HEK293 (cell line): ENCODE measurements around the gene ZNF652.

Source experiments
- CTCF ChIA-PET: fragments of 350-600 bp; formaldehyde crosslinking; extraction: SDS; loops from one replicate; lab custom pipeline; 2021; ENCODE audit warnings: antibody characterized with exemption; lab: Yijun Ruan, JAX
- POLR2A ChIA-PET: fragments of 300-600 bp; formaldehyde crosslinking; extraction: SDS; loops from one replicate; lab custom pipeline; 2020; ENCODE audit warnings: antibody characterized with exemption, inconsistent platforms; lab: Yijun Ruan, JAX
- H3K27ac ChIP-seq: fragments of 200-500 bp; sonication (Bioruptor generic); 2 replicates; pipeline ENCODE4 v1.5.1; 2014; ENCODE audit warnings: low read depth, low read length, control low read depth, inconsistent platforms; ENCODE audit errors: extremely low read depth
- H3K36me3 ChIP-seq, 2 experiments: fragments of 200-500 bp in 1 of 2; sonication (Bioruptor generic) in 1 of 2; 1 replicate in 1 of 2; 2 replicates in 1 of 2; pipeline ENCODE4 v1.5.1; 2014 to 2017; ENCODE audit warnings: inconsistent platforms in 2 of 2, low read length in 2 of 2; ENCODE audit not compliant: control insufficient read depth in 2 of 2, insufficient read depth in 1 of 2
- H3K4me1 ChIP-seq: fragments of 200-500 bp; sonication (Bioruptor generic); 2 replicates; pipeline ENCODE4 v1.5.1; 2014; ENCODE audit warnings: mild to moderate bottlenecking, low read length, inconsistent platforms; ENCODE audit not compliant: control insufficient read depth, insufficient read depth
- H3K4me3 ChIP-seq: 2 replicates; pipeline ENCODE4 v1.5.1; 2011; ENCODE audit warnings: low read depth, mild to moderate bottlenecking, control low read depth, low read length, moderate library complexity
- H3K9me3 ChIP-seq: fragments of 200-500 bp; sonication (Bioruptor generic); 2 replicates; pipeline ENCODE4 v1.5.1; 2014; ENCODE audit warnings: low read depth, low read length, inconsistent platforms; ENCODE audit not compliant: control insufficient read depth, insufficient read depth
- BCL11B ChIP-seq: fragments of 450-650 bp; formaldehyde crosslinking; IDR thresholded peaks from 2 replicates; pipeline ENCODE4 v1.5.1; 2016; ENCODE audit warnings: low read depth, missing biosample characterization, missing genetic modification characterization
- PRDM6 ChIP-seq: fragments of 450-650 bp; formaldehyde crosslinking; IDR thresholded peaks from 2 replicates; pipeline ENCODE4 v1.5.1; 2017; ENCODE audit warnings: missing biosample characterization, missing genetic modification characterization
- SALL2 ChIP-seq: fragments of 450-650 bp; formaldehyde crosslinking; IDR thresholded peaks from 2 replicates; pipeline ENCODE4 v1.5.0; 2017; ENCODE audit warnings: missing biosample characterization, mild to moderate bottlenecking, missing genetic modification characterization, borderline replicate concordance
- ZBTB10 ChIP-seq: fragments of 450-650 bp; formaldehyde crosslinking; IDR thresholded peaks from 2 replicates; pipeline ENCODE4 v1.5.1; 2016; ENCODE audit warnings: missing biosample characterization, missing genetic modification characterization
- ZBTB11 ChIP-seq: fragments of 450-650 bp; formaldehyde crosslinking; conservative IDR thresholded peaks from 2 replicates; pipeline ENCODE4 v1.5.1; 2016; ENCODE audit warnings: low read depth, missing biosample characterization, missing genetic modification characterization
- ZBTB20 ChIP-seq: fragments of 450-650 bp; formaldehyde crosslinking; IDR thresholded peaks from 2 replicates; pipeline ENCODE4 v1.5.1; 2016; ENCODE audit warnings: missing biosample characterization, missing genetic modification characterization
- ZBTB8A ChIP-seq: fragments of 450-650 bp; formaldehyde crosslinking; IDR thresholded peaks from 2 replicates; pipeline ENCODE4 v1.5.1; 2016; ENCODE audit warnings: missing biosample characterization, missing genetic modification characterization
- ZNF169 ChIP-seq: fragments of 450-650 bp; formaldehyde crosslinking; IDR thresholded peaks from 2 replicates; pipeline ENCODE4 v1.5.1; 2016; ENCODE audit warnings: missing biosample characterization, missing genetic modification characterization
- ZNF19 ChIP-seq: fragments of 450-650 bp; formaldehyde crosslinking; IDR thresholded peaks from 2 replicates; pipeline ENCODE4; 2016; ENCODE audit warnings: missing biosample characterization, missing genetic modification characterization, low read depth
- ZNF280D ChIP-seq: fragments of 450-650 bp; formaldehyde crosslinking; IDR thresholded peaks from 2 replicates; pipeline ENCODE4 v1.5.1; 2016; ENCODE audit warnings: missing biosample characterization, missing genetic modification characterization
- ZNF473 ChIP-seq: fragments of 450-650 bp; formaldehyde crosslinking; IDR thresholded peaks from 2 replicates; pipeline ENCODE4 v1.5.1; 2017; ENCODE audit warnings: missing biosample characterization, missing genetic modification characterization
- ZNF530 ChIP-seq: fragments of 450-650 bp; formaldehyde crosslinking; IDR thresholded peaks from 2 replicates; pipeline ENCODE4 v1.5.1; 2016; ENCODE audit warnings: low read depth, missing biosample characterization, missing genetic modification characterization
- ZNF639 ChIP-seq: fragments of 450-650 bp; formaldehyde crosslinking; IDR thresholded peaks from 2 replicates; pipeline ENCODE4 v1.5.1; 2016; ENCODE audit warnings: missing biosample characterization, missing genetic modification characterization
- ZNF654 ChIP-seq: fragments of 450-650 bp; formaldehyde crosslinking; IDR thresholded peaks from 2 replicates; pipeline ENCODE4 v1.5.1; 2016; ENCODE audit warnings: low read depth, missing biosample characterization, missing genetic modification characterization
- ZNF776 ChIP-seq: fragments of 450-650 bp; formaldehyde crosslinking; IDR thresholded peaks from 2 replicates; pipeline ENCODE4 v1.5.0; 2017; ENCODE audit warnings: missing biosample characterization, missing genetic modification characterization, borderline replicate concordance
- ZXDB ChIP-seq: fragments of 450-650 bp; formaldehyde crosslinking; IDR thresholded peaks from 2 replicates; pipeline ENCODE4 v1.5.1; 2016; ENCODE audit warnings: missing biosample characterization, missing genetic modification characterization
- TF ChIP-seq, protein P1 (sequence below): fragments of 450-650 bp; formaldehyde crosslinking; IDR thresholded peaks from 2 replicates; pipeline ENCODE4 v1.5.1; 2016; ENCODE audit warnings: missing biosample characterization, missing genetic modification characterization
- TF ChIP-seq, protein P2 (sequence below): fragments of 450-650 bp; formaldehyde crosslinking; IDR thresholded peaks from 2 replicates; pipeline ENCODE4 v1.5.1; 2016; ENCODE audit warnings: missing biosample characterization, missing genetic modification characterization

ZNF652 gene

GRCh38 chr17:49407086-49407485 lies 45.0 kb upstream of the ZNF652 start:
- no peaks in the 10 kb centered on the region for H3K9me3 ChIP-seq
- CTCF ChIA-PET, result interaction anchor here (0.6 to 8.6 kb wide), 27 partner anchors 8 to 1013 kb away, joined by 3 to 174 read pairs (median 4); no protein-coding TSS in a partner anchor
- POLR2A ChIA-PET, result interaction anchor here (0.6 to 1.1 kb wide), 2 partner anchors 31 to 149 kb away, joined by 5 read pairs; no protein-coding TSS in a partner anchor
- H3K4me3 ChIP-seq, result no peak overlapping the region
- H3K36me3 ChIP-seq, result peaks cover 48 to 100% of the 10 kb centered on the region in 2 experiments
- H3K4me1 ChIP-seq, result no peaks in the 10 kb centered on the region; the same call in 1 of the 2 replicates
- H3K27ac ChIP-seq, result no peak overlapping the region
- TF ChIP-seq PRDM6 (tag by site-specific recombination) (no peak), ZNF473 (tag by site-specific recombination) (no peak), ZBTB11 (tag by site-specific recombination) (no peak), BCL11B (tag by site-specific recombination) (no peak), ZNF530 (tag by site-specific recombination) (no peak), ZXDB (no peak), ZNF654 (tag by site-specific recombination) (no peak), ZNF776 (tag by site-specific recombination) (no peak), SALL2 (tag by site-specific recombination) (no peak), ZNF169 (no peak), ZBTB20 (tag by site-specific recombination) (no peak), ZBTB8A (no peak), ZBTB10 (no peak), ZNF639 (no peak), ZNF280D (no peak), ZNF19 (tag by site-specific recombination) (no peak)
- TF ChIP-seq, protein P1, sequence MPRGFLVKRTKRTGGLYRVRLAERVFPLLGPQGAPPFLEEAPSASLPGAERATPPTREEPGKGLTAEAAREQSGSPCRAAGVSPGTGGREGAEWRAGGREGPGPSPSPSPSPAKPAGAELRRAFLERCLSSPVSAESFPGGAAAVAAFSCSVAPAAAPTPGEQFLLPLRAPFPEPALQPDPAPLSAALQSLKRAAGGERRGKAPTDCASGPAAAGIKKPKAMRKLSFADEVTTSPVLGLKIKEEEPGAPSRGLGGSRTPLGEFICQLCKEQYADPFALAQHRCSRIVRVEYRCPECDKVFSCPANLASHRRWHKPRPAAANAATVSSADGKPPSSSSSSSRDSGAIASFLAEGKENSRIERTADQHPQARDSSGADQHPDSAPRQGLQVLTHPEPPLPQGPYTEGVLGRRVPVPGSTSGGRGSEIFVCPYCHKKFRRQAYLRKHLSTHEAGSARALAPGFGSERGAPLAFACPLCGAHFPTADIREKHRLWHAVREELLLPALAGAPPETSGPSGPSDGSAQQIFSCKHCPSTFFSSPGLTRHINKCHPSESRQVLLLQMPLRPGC, result no peak
- TF ChIP-seq, protein P2, sequence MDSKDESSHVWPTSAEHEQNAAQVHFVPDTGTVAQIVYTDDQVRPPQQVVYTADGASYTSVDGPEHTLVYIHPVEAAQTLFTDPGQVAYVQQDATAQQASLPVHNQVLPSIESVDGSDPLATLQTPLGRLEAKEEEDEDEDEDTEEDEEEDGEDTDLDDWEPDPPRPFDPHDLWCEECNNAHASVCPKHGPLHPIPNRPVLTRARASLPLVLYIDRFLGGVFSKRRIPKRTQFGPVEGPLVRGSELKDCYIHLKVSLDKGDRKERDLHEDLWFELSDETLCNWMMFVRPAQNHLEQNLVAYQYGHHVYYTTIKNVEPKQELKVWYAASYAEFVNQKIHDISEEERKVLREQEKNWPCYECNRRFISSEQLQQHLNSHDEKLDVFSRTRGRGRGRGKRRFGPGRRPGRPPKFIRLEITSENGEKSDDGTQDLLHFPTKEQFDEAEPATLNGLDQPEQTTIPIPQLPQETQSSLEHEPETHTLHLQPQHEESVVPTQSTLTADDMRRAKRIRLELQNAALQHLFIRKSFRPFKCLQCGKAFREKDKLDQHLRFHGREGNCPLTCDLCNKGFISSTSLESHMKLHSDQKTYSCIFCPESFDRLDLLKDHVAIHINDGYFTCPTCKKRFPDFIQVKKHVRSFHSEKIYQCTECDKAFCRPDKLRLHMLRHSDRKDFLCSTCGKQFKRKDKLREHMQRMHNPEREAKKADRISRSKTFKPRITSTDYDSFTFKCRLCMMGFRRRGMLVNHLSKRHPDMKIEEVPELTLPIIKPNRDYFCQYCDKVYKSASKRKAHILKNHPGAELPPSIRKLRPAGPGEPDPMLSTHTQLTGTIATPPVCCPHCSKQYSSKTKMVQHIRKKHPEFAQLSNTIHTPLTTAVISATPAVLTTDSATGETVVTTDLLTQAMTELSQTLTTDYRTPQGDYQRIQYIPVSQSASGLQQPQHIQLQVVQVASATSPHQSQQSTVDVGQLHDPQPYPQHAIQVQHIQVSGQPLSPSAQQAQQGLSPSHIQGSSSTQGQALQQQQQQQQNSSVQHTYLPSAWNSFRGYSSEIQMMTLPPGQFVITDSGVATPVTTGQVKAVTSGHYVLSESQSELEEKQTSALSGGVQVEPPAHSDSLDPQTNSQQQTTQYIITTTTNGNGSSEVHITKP (tag by site-specific recombination), result no peak
